ENCODE data around the gene OR10V1. TPM values are rescaled to one million over a fixed set of nuclear protein-coding genes. Genes with fewer than 3 reads are reported as not detected.
"Not testable (repeated sequence)": the region's sequence is repeated elsewhere in the genome, so short reads cannot be mapped to it uniquely, and the experiment has no call there.

The OR10V1 gene
- total RNA-seq, 1 donor from 2014 or later, result not detected

GRCh38 chr11:59689015-59689414 lies 24.6 kb downstream of the OR10V1 start:
- no peaks in the 10 kb centered on the region for H3K4me1 Mint-ChIP-seq (ENCODE audit: low read depth)
- H3K36me3 Mint-ChIP-seq (ENCODE audit: insufficient read depth), result peaks cover 12% of the 10 kb centered on the region
- H3K4me3 Mint-ChIP-seq (ENCODE audit: low read depth), result no peak overlapping the region
- H3K27ac Mint-ChIP-seq, result no peak overlapping the region
- TF ChIP-seq CTCF (IDR thresholded peaks at IDR 0.05; ENCODE audit: unreplicated experiment), result no peak
- DNase-seq (ENCODE audit: low spot score, unreplicated experiment), result no peak
- H3K9me3 Mint-ChIP-seq (ENCODE audit: low read depth), result peaks cover 26% of the 10 kb centered on the region
- H3K27me3 Mint-ChIP-seq, result no peaks in the 10 kb centered on the region

GRCh38 chr11:59681260-59681725 lies 32.4 kb downstream of the OR10V1 start:
- H3K4me1 Mint-ChIP-seq (ENCODE audit: low read depth), result peaks cover 28% of the 10 kb centered on the region
- DNase-seq (ENCODE audit: low spot score, unreplicated experiment); H3K27me3 Mint-ChIP-seq; H3K36me3 Mint-ChIP-seq (ENCODE audit: insufficient read depth): not testable (repeated sequence)
- H3K9me3 Mint-ChIP-seq (ENCODE audit: low read depth), result peaks cover 25% of the 10 kb centered on the region
- peak overlapping the region; percentile 96 for H3K27ac Mint-ChIP-seq
- H3K4me3 Mint-ChIP-seq (ENCODE audit: low read depth), result peak overlapping the region; percentile 38

- Mint-ChIP-seq H3K4me3 (ENCODE audit: low read depth) (peak overlapping the region; percentile 50), H3K27ac (peak overlapping the region; percentile 96), H3K36me3 (ENCODE audit: insufficient read depth) (peaks cover 6% of the 10 kb centered on the region), H3K27me3 (no peaks in the 10 kb centered on the region), H3K4me1 (ENCODE audit: low read depth) (peaks cover 28% of the 10 kb centered on the region), H3K9me3 (ENCODE audit: low read depth) (peaks cover 22% of the 10 kb centered on the region)
- peak; percentile 83 for TF ChIP-seq CTCF (IDR thresholded peaks at IDR 0.05; ENCODE audit: unreplicated experiment)
- DNase-seq (ENCODE audit: low spot score, unreplicated experiment), result peak; percentile 42
Observed at GRCh38 chr11:59680287-59681154, 33.1 kb downstream of the OR10V1 start.

- TF ChIP-seq CTCF (IDR thresholded peaks at IDR 0.05; ENCODE audit: unreplicated experiment), result no peak
- peaks cover 18% of the 10 kb centered on the region for H3K9me3 Mint-ChIP-seq (ENCODE audit: low read depth)
Observed at GRCh38 chr11:59679347-59679746, 34.3 kb downstream of the OR10V1 start.

GRCh38 chr11:59678813-59679165 lies 34.9 kb downstream of the OR10V1 start:
- Mint-ChIP-seq H3K9me3 (ENCODE audit: low read depth) (peaks cover 15% of the 10 kb centered on the region), H3K4me1 (ENCODE audit: low read depth) (peaks cover 35% of the 10 kb centered on the region), H3K36me3 (ENCODE audit: insufficient read depth) (peaks cover 4% of the 10 kb centered on the region), H3K4me3 (ENCODE audit: low read depth) (no peak overlapping the region), H3K27ac (peak overlapping the region; percentile 73), H3K27me3 (no peaks in the 10 kb centered on the region)
- TF ChIP-seq CTCF (IDR thresholded peaks at IDR 0.05; ENCODE audit: unreplicated experiment), result no peak
- no peak for DNase-seq (ENCODE audit: low spot score, unreplicated experiment)

More at GRCh38 chr11:59679347-59679746, 34.3 kb downstream of the OR10V1 start:
- H3K4me3 Mint-ChIP-seq (ENCODE audit: low read depth), result no peak overlapping the region
- no peak for DNase-seq (ENCODE audit: low spot score, unreplicated experiment)
- H3K27ac Mint-ChIP-seq, result no peak overlapping the region
- H3K36me3 Mint-ChIP-seq (ENCODE audit: insufficient read depth), result peaks cover 6% of the 10 kb centered on the region
- H3K27me3 Mint-ChIP-seq, result no peaks in the 10 kb centered on the region
- H3K4me1 Mint-ChIP-seq (ENCODE audit: low read depth), result peaks cover 32% of the 10 kb centered on the region
